GM19463 (cell line): ENCODE measurements around the gene VAV2.

ENCODE experiments used
- ATAC-seq: cut with Tn5 transposase; IDR thresholded peaks from one replicate; pipeline ENCODE4 v1.9.1; 2021; ENCODE audit warnings: mild to moderate bottlenecking, moderate library complexity; ENCODE audit not compliant: unreplicated experiment

Gene VAV2

GRCh38 chr9:133991964-133992779, at the start of gene VAV2:
VAV2 (minus strand) TSS chr9:133992324; CDS start chr9:133992278, 46 bp downstream.
- ATAC-seq = peak; percentile 59

- no peak for ATAC-seq
These were observed 49.5 kb upstream of the VAV2 start for GRCh38 chr9:134041649-134041962.

GRCh38 chr9:134040781-134041648, 48.9 kb upstream of the VAV2 start:
- no peak for ATAC-seq

GRCh38 chr9:134040176-134040565, 48.0 kb upstream of the VAV2 start:
- ATAC-seq = no peak

- no peak for ATAC-seq
These were observed 47.5 kb upstream of the VAV2 start for GRCh38 chr9:134039386-134040175.

GRCh38 chr9:134037641-134038040, 45.5 kb upstream of the VAV2 start:
- no peak for ATAC-seq

GRCh38 chr9:134036130-134036529, 44.0 kb upstream of the VAV2 start:
- ATAC-seq = no peak

- ATAC-seq = no peak
These were observed 43.2 kb upstream of the VAV2 start for GRCh38 chr9:134035041-134036039.

- ATAC-seq = no peak
These were observed 42.3 kb upstream of the VAV2 start for GRCh38 chr9:134034215-134035040.

GRCh38 chr9:134033516-134034214, 41.5 kb upstream of the VAV2 start:
- no peak for ATAC-seq

GRCh38 chr9:134032456-134033222, 40.5 kb upstream of the VAV2 start:
- no peak for ATAC-seq

GRCh38 chr9:134031783-134032182, 39.7 kb upstream of the VAV2 start:
- no peak for ATAC-seq

- ATAC-seq = no peak
These were observed 38.8 kb upstream of the VAV2 start for GRCh38 chr9:134030821-134031470.

GRCh38 chr9:134029248-134030226, 37.4 kb upstream of the VAV2 start:
- ATAC-seq = no peak

- no peak for ATAC-seq
These were observed 36.6 kb upstream of the VAV2 start for GRCh38 chr9:134028575-134029247.

- ATAC-seq = no peak
These were observed 36.0 kb upstream of the VAV2 start for GRCh38 chr9:134028076-134028475.
